HEK293 (cell line): ENCODE measurements around the gene ENAH.
"Not testable (repeated sequence)": the region's sequence is repeated elsewhere in the genome, so short reads cannot be mapped to it uniquely, and the experiment has no call there.

Source experiments
- CTCF ChIP-seq: fragments of 450-650 bp; formaldehyde crosslinking; IDR thresholded peaks from 2 replicates; pipeline ENCODE4 v1.5.1; 2016; ENCODE audit warnings: missing biosample characterization, missing genetic modification characterization
- PRDM6 ChIP-seq: fragments of 450-650 bp; formaldehyde crosslinking; IDR thresholded peaks from 2 replicates; pipeline ENCODE4 v1.5.1; 2017; ENCODE audit warnings: missing biosample characterization, missing genetic modification characterization
- ZEB2 ChIP-seq: fragments of 450-650 bp; formaldehyde crosslinking; IDR thresholded peaks from 2 replicates; pipeline ENCODE4 v1.5.1; 2016; ENCODE audit warnings: missing biosample characterization, missing genetic modification characterization
- ZNF10 ChIP-seq: fragments of 450-650 bp; formaldehyde crosslinking; IDR thresholded peaks from 2 replicates; pipeline ENCODE4 v1.5.1; 2017; ENCODE audit warnings: missing biosample characterization, missing genetic modification characterization
- ZNF664 ChIP-seq: fragments of 450-650 bp; formaldehyde crosslinking; IDR thresholded peaks from 2 replicates; pipeline ENCODE4 v1.5.1; 2016; ENCODE audit warnings: missing biosample characterization, missing genetic modification characterization

GRCh38 chr1:225510740-225511139 lies 142.2 kb downstream of the ENAH start:
- TF ChIP-seq CTCF (tag by site-specific recombination); PRDM6; ZNF664; ZNF10 (tag by site-specific recombination); ZEB2 (tag by site-specific recombination): not testable (repeated sequence)
